ENCODE data around the gene TCAP. TPM values are rescaled to one million over a fixed set of nuclear protein-coding genes. Genes with fewer than 3 reads are reported as not detected.

Gene TCAP
- total and polyA plus RNA-seq, 2 experiments from 2014 or later, result 0.61 to 2.1 TPM

DNA sequence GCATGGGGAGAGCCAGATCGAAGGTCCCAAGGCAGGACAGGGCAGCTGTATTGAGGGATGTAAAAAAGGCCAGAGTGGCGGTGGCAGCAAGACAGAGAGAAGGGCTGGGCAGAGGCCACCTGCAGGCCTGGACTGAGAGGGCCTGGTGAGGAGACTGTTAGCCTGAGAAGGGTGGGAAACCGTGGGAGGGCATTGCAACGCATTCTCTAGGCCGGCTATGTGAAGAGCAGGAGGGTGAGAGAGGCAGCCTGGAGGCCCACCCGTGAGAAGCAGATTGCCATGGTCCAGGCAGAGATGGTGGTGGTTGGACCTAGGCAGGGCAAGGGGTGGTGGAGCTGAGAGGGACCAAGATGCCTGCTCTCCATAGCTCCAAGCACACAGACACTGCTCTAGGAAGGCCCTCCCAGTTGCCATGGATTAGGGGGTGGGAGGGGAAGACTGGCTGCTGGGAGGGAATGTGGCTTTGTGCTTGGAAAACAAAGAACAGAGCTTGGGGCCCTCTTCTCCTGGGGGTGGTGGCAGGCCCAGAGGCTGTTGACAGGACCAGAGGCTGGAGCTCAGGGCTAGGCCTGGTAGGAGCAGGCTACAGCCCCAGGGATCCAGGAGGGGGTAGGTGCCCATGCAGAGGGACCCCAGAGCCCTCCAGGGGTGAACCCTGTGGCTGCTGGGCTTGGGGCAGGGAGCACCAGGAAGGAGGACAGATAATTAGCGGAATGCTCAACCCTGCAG lies 12.4 kb upstream of the TCAP start:
- Histone ChIP-seq H4K20me1 (replicated peaks; ENCODE audit: insufficient read depth) (peaks cover 10% of the 10 kb centered on the region), H3K4me2 (peak overlapping the region; percentile 43; the same call in 1 of the 2 replicates), H3K9me2 (ENCODE audit: insufficient read depth) (no peaks in the 10 kb centered on the region), H3K4me1 (ENCODE audit: insufficient read depth) (peaks cover 18% of the 10 kb centered on the region), H3K27ac (ENCODE audit: low read depth) (peak overlapping the region; percentile 55; the same call in 1 of the 2 replicates), H3K79me2 (replicated peaks; ENCODE audit: insufficient read depth) (peaks cover 9% of the 10 kb centered on the region; the same call in 1 of the 2 replicates), H3K27me3 (ENCODE audit: insufficient read depth) (no peaks in the 10 kb centered on the region), H3F3A (replicated peaks; ENCODE audit: low read depth) (peaks cover 13% of the 10 kb centered on the region; the same call in 1 of the 2 replicates), H3K4me3 (no peak overlapping the region), H2AFZ (no peak overlapping the region), H3K36me3 (ENCODE audit: insufficient read depth) (no peaks in the 10 kb centered on the region)
- Mint-ChIP-seq H3K4me3 (no peak overlapping the region; the same call in 2 of the 3 replicates), H3K36me3 (ENCODE audit: low read depth) (peaks cover 10% of the 10 kb centered on the region), H3K9me3 (no peaks in the 10 kb centered on the region; the same call in 2 of the 3 replicates), H3K4me1 (peaks cover 54% of the 10 kb centered on the region), H3K27ac (peak overlapping the region; percentile 93), H3K27me3 (ENCODE audit: insufficient read depth, low read depth, poor library complexity) (peaks cover 18% of the 10 kb centered on the region)
- TF ChIP-seq, protein P1, sequence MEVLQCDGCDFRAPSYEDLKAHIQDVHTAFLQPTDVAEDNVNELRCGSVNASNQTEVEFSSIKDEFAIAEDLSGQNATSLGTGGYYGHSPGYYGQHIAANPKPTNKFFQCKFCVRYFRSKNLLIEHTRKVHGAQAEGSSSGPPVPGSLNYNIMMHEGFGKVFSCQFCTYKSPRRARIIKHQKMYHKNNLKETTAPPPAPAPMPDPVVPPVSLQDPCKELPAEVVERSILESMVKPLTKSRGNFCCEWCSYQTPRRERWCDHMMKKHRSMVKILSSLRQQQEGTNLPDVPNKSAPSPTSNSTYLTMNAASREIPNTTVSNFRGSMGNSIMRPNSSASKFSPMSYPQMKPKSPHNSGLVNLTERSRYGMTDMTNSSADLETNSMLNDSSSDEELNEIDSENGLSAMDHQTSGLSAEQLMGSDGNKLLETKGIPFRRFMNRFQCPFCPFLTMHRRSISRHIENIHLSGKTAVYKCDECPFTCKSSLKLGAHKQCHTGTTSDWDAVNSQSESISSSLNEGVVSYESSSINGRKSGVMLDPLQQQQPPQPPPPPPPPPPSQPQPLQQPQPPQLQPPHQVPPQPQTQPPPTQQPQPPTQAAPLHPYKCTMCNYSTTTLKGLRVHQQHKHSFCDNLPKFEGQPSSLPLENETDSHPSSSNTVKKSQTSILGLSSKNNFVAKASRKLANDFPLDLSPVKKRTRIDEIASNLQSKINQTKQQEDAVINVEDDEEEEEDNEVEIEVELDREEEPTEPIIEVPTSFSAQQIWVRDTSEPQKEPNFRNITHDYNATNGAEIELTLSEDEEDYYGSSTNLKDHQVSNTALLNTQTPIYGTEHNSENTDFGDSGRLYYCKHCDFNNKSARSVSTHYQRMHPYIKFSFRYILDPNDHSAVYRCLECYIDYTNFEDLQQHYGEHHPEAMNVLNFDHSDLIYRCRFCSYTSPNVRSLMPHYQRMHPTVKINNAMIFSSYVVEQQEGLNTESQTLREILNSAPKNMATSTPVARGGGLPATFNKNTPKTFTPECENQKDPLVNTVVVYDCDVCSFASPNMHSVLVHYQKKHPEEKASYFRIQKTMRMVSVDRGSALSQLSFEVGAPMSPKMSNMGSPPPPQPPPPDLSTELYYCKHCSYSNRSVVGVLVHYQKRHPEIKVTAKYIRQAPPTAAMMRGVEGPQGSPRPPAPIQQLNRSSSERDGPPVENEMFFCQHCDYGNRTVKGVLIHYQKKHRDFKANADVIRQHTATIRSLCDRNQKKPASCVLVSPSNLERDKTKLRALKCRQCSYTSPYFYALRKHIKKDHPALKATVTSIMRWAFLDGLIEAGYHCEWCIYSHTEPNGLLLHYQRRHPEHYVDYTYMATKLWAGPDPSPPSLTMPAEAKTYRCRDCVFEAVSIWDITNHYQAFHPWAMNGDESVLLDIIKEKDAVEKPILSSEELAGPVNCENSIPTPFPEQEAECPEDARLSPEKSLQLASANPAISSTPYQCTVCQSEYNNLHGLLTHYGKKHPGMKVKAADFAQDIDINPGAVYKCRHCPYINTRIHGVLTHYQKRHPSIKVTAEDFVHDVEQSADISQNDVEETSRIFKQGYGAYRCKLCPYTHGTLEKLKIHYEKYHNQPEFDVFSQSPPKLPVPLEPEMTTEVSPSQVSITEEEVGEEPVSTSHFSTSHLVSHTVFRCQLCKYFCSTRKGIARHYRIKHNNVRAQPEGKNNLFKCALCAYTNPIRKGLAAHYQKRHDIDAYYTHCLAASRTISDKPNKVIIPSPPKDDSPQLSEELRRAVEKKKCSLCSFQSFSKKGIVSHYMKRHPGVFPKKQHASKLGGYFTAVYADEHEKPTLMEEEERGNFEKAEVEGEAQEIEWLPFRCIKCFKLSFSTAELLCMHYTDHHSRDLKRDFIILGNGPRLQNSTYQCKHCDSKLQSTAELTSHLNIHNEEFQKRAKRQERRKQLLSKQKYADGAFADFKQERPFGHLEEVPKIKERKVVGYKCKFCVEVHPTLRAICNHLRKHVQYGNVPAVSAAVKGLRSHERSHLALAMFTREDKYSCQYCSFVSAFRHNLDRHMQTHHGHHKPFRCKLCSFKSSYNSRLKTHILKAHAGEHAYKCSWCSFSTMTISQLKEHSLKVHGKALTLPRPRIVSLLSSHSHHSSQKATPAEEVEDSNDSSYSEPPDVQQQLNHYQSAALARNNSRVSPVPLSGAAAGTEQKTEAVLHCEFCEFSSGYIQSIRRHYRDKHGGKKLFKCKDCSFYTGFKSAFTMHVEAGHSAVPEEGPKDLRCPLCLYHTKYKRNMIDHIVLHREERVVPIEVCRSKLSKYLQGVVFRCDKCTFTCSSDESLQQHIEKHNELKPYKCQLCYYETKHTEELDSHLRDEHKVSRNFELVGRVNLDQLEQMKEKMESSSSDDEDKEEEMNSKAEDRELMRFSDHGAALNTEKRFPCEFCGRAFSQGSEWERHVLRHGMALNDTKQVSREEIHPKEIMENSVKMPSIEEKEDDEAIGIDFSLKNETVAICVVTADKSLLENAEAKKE (CRISPR knock-in tag; IDR thresholded peaks at IDR 0.05), result 0 out of 2 replicates have a peak, but pooled peaks have one; percentile 27
- TF ChIP-seq EZH2phosphoT487 (IDR thresholded peaks at IDR 0.05; ENCODE audit: unreplicated experiment), result no peak
- ATAC-seq (peak; percentile 80), DNase-seq (ENCODE audit: low spot score) (peak; percentile 59)

DNA sequence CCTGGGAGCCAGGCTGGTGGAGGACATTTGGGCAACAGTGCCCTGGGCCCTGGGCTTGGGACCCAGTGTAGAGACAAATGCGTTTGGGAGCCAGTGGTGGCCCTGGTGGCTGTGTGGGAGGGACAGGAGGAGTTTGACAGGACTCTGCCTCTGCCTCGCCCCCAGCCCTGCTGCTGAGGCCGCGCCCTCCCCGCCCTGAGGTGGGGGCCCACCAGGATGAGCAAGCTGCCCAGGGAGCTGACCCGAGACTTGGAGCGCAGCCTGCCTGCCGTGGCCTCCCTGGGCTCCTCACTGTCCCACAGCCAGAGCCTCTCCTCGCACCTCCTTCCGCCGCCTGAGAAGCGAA lies 11.9 kb upstream of the TCAP start:
- 0 out of 2 replicates have a peak overlapping the region, but pooled peaks have one; percentile 55 for H3K27ac ChIP-seq (ENCODE audit: low read depth)
- Mint-ChIP-seq H3K4me1 (peaks cover 58% of the 10 kb centered on the region), H3K9me3 (no peaks in the 10 kb centered on the region; the same call in 2 of the 3 replicates), H3K27ac (no peak overlapping the region), H3K36me3 (ENCODE audit: low read depth) (peaks cover 10% of the 10 kb centered on the region), H3K27me3 (ENCODE audit: insufficient read depth, low read depth, poor library complexity) (peaks cover 18% of the 10 kb centered on the region), H3K4me3 (no peak overlapping the region; the same call in 2 of the 3 replicates)
- H2AFZ ChIP-seq, result no peak overlapping the region
- H3K9me2 ChIP-seq (ENCODE audit: insufficient read depth), result no peaks in the 10 kb centered on the region
- H3K27me3 ChIP-seq (ENCODE audit: insufficient read depth), result no peaks in the 10 kb centered on the region
- no peak for DNase-seq (ENCODE audit: low spot score)
- no peaks in the 10 kb centered on the region for H3K36me3 ChIP-seq (ENCODE audit: insufficient read depth)
- peaks cover 13% of the 10 kb centered on the region; the same call in 1 of the 2 replicates for H3F3A ChIP-seq (replicated peaks; ENCODE audit: low read depth)
- ATAC-seq, result peak; percentile 9
- H3K79me2 ChIP-seq (replicated peaks; ENCODE audit: insufficient read depth), result peaks cover 8% of the 10 kb centered on the region; the same call in 1 of the 2 replicates
- H4K20me1 ChIP-seq (replicated peaks; ENCODE audit: insufficient read depth), result peaks cover 10% of the 10 kb centered on the region
- H3K4me2 ChIP-seq, result peak overlapping the region; percentile 43; the same call in 1 of the 2 replicates
- no peak overlapping the region for H3K4me3 ChIP-seq
- H3K4me1 ChIP-seq (ENCODE audit: insufficient read depth), result peaks cover 18% of the 10 kb centered on the region
- TF ChIP-seq POLR2AphosphoS5 (IDR thresholded peaks at IDR 0.05; ENCODE audit: low read depth), result no peak
- no peak for TF ChIP-seq NANOG (IDR thresholded peaks at IDR 0.05; ENCODE audit: borderline replicate concordance)
- TF ChIP-seq, protein P1 (CRISPR knock-in tag; IDR thresholded peaks at IDR 0.05), result no peak
